CD4-positive, alpha-beta T cell treated with Interleukin-17A for 1 hour (primary cell): Measurements from ENCODE around the gene KAT8.
A peak's percentile ranks its signal among the peaks of the same experiment; 100 is the strongest.
"Not testable (repeated sequence)": the region's sequence is repeated elsewhere in the genome, so short reads cannot be mapped to it uniquely, and the experiment has no call there.

Experiments
- DNase-seq: peaks from one replicate; pipeline ENCODE4 v3.0.0-alpha.2; 2020

KAT8 gene

DNA sequence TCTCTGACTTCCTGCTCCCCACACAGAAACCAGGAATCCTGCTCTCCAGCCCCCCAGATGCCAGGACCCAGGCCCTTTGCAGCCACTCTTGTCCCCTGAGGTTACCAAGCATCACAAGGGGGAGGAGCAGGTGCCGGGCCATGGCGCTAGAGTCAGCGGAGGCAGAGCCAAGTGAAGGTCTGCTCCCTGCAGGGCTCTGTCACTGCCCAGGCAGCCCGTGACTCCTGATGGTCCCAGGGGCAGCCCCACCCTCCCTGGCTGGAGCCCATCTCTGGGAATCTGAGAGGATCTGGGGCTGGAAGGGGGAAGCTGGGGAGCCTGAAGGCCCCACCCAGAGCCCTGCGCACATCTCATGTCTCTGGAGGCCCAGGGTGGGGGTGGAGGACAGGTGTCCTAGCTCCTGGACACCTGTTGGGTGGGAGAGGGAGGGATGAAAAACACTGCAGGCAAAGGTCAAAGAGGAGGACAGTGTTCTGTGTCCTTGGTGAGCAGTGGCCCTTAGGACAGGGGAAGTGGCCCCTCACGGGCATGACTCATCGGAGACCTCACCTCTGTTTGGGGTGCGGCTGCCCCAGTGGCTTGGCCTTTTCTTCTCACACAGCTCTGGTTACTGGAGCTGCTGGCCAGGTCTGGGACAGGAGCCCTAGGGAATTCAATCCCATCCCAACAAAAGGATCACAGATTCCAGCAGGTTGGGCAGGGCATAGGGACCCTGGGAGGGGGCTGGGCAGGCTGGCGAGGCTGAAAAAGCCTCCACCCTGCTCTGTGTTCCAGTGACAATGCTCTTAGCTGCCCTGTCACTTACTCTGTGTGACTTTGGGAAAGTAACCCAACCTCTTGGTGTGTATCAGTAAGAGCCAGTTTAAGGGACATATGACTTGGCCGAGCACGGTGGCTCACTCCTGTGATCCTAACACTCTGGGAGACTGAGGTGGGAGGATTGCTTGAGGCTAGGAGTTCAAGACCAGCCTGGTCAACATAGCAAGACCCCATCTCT is 32.7 kb downstream of the KAT8 start, which contains the start of gene PRSS36:
PRSS36 (minus strand) TSS at position 173 of the 997 bp plus-strand sequence; CDS start at position 142, 31 bp downstream.
- DNase-seq: no peak

DNA sequence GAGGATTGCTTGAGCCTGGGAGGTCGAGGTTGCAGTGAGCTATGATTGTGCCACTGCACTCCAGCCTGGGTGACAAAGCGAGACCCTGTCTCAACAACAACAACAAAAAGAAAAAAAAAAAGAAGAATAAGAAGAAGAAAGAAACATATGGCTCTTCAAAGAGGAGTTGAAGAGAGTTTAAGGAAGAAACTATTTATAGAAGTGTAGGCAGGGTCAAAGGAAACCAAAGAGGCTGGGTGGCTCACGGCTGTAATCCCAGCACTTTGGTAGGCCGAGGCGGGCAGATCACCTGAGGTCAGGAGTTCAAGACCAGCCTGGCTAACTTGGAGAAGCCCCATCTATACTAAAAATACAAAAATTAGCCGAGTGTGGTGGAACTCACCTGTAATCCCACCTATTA is 33.5 kb downstream of the KAT8 start:
- DNase-seq: not testable (repeated sequence)

DNA sequence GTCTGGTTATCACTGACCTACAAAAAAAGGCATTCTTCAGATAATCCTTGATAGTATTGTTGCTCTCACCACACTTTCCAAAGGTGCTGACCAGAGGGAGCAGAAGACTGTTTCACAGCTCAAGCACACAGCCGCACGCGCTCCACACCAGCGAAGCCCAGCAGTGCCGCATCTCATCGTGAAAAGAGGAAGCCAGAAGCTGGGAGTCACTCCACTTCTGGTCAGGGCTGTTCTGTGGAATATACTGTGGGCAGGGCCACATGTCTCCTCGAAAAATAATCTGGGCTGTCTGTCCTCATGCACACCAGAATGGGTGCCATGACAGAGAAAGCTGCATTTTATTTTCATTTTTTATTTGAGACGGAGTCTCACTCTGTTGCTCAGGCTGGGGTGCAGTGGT is 39.7 kb downstream of the KAT8 start:
- no peak for DNase-seq

DNA sequence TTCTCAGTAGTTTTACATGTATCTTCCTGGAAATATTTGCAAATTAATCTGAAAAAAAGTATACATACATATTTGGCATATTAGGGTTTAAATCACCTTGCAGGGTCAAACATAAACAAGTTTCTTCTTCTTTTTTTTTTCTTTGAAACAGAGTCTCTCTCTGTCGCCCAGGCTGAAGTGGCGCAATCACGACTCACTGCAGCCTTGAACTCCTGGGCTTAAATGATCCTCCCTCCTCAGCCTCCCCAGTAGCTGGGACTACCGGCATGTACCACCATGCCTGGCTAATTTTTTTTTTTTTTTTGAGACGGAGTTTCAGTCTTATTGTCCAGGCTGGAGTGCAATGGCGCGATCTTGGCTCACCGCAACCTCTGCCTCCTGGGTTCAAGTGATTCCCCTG is 49.9 kb downstream of the KAT8 start:
- no peak for DNase-seq

DNA sequence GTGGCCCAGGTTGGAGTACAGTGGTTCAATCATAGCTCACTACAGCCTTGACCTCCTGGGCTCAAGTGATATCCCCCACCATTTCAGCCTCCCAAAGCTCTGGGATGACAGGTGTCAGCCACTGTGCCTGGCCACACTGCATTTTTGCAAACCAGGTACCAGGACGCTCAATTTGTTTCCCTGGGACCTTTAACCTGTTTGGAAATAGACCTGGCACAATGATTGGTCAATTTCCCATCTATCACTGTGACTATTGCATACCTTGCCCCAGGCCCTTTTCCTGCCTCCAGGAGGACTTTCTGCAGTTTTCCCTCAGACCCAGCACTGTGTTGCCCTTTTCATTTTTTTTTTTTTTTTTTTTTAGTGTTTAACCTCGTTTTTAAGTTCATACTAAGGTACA is 51.4 kb downstream of the KAT8 start:
- DNase-seq: no peak

DNA sequence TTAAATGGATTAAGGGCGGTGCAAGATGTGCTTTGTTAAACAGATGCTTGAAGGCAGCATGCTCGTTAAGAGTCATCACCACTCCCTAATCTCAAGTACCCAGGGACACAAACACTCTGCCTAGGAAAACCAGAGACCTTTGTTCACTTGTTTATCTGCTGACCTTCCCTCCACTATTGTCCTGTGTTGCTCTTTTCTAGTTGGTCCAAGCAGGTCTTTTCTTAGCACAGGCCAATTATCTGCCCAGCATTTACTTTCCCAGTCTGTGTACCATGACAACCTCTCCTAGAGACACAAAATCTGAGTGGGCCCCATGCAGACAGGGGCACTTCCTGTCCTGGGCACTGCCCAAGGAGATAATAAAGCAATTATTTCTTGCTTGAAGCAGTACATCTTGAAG is 52.6 kb downstream of the KAT8 start:
- not testable (repeated sequence) for DNase-seq

DNA sequence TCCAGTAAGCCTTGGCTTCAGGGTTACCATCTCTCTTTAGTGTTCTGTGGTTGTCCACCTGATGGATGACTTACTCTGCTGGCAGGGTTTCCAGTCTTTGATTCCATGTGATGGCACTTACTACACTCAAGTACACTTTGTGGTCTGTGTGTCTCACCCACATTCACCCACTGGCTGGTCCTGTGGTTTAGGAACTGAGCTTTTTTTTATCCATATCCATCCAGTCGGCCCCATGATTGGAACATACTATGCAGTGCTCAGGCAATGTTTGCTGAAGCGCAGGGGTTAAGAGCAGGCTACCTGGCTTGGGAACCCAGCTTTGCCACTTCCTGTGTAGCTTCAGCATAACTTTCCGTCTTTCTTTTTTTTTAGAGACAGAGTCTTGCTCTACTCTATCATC is 59.7 kb downstream of the KAT8 start:
- peak; percentile 65 for DNase-seq

DNA sequence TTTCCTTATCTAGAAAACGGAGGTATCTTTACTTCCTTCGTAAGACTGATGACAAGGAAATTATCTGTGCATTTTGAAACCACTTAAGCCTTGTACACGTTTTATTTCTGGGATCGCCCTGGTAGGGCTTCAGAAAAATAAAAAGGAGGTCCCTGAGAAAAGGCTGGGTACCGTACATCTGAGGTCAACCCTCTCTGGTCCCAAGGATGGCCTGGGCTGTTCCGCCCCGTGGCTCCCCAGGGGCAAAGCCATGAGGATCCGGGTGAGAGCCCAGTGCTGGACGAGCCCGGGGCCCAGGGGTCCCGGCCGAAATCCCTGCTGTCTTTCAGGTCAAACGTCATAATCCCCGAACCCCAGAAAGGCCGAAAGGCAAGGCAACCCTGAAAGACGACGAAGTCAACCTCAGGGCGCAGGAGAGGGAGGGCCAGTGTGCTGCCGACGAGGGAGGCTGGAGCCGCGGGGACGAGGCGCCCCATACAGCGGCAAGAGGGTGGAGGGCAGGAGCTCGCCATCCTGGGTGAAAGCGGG is 61.8 kb downstream of the KAT8 start:
- no peak for DNase-seq

DNA sequence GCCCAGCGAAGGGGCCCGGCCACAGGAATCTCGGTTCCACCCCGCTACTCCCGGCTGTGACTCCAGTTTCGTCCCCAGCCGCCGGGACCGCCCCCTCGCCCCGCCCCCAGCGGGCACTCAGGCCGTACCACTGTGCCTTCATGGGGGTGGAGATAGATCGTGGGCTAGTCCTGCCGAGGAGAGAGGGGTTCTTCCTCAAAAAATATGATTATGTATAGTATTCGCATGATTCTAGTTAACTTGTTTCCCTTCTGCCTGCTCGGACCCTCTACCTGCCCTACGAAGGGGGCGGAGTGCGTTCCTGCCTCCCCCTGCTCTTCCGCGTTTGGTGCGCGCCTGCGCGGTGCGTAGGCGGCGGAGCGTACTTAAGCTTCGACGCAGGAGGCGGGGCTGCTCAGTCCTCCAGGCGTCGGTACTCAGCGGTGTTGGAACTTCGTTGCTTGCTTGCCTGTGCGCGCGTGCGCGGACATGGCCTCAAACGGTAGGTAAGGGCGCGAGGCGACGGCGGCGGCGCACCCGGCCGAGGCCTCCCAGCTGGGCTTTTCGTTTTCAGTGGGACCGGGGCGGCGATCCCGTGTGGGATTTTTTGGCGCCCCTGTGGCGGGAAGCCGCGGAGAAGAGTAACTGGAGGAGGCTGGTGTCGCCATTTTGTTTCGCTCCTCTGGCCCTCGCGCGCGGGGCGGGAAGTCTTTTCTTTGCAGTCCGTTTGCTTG is 62.4 kb downstream of the KAT8 start, which contains the start of gene FUS:
FUS (plus strand) TSS at position 393 of the 713 bp plus-strand sequence; CDS start at position 469, 76 bp downstream.
- DNase-seq: peak; percentile 93
